ENCODE results near the gene TUBGCP4.

DNA sequence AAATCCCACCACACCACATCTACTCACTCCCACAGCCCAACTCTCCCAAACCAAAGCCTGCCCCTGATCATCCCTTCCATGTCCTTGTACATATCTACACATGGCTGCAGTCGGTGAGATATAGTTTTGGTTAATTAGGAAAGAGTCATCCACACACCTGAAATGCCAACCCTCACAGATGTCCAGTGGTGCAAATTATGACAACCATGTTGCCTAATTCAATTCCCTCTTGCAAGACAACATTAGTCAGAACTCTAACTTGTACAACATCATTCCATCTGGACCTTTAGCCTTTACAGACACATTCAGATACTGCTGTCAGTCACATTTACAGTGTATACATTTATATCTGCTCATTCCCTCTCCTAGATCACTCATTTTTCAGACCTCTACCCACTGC is 41.2 kb downstream of the TUBGCP4 start:
- TF ChIP-seq, protein P1, sequence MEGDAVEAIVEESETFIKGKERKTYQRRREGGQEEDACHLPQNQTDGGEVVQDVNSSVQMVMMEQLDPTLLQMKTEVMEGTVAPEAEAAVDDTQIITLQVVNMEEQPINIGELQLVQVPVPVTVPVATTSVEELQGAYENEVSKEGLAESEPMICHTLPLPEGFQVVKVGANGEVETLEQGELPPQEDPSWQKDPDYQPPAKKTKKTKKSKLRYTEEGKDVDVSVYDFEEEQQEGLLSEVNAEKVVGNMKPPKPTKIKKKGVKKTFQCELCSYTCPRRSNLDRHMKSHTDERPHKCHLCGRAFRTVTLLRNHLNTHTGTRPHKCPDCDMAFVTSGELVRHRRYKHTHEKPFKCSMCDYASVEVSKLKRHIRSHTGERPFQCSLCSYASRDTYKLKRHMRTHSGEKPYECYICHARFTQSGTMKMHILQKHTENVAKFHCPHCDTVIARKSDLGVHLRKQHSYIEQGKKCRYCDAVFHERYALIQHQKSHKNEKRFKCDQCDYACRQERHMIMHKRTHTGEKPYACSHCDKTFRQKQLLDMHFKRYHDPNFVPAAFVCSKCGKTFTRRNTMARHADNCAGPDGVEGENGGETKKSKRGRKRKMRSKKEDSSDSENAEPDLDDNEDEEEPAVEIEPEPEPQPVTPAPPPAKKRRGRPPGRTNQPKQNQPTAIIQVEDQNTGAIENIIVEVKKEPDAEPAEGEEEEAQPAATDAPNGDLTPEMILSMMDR (IDR thresholded peaks at IDR 0.05): no peak
- TF ChIP-seq FOSL2 (IDR thresholded peaks at IDR 0.05; ENCODE audit: borderline replicate concordance, low read depth) (no peak), EZH2phosphoT487 (IDR thresholded peaks at IDR 0.05; ENCODE audit: borderline replicate concordance, low read depth) (no peak), NFIC (IDR thresholded peaks at IDR 0.05; ENCODE audit: borderline replicate concordance) (no peak), USF2 (IDR thresholded peaks at IDR 0.05; ENCODE audit: borderline replicate concordance, low read depth, low read length) (no peak), PBX3 (IDR thresholded peaks at IDR 0.05) (no peak), EP300 (IDR thresholded peaks at IDR 0.05; ENCODE audit: borderline replicate concordance in 1 of 2, low read depth in 1 of 2, low read length in 1 of 2) (no peak), MAX (IDR thresholded peaks at IDR 0.05; ENCODE audit: low read depth) (no peak), TAF1 (IDR thresholded peaks at IDR 0.05; ENCODE audit: borderline replicate concordance, low read depth, low read length) (no peak), RFX5 (IDR thresholded peaks at IDR 0.05; ENCODE audit: low read length) (no peak), ZBTB33 (IDR thresholded peaks at IDR 0.05; ENCODE audit: borderline replicate concordance, low read depth) (no peak), USF1 (IDR thresholded peaks at IDR 0.05; ENCODE audit: borderline replicate concordance, low read depth) (no peak), FOXM1 (IDR thresholded peaks at IDR 0.05; ENCODE audit: low read depth) (no peak)
